CD4-positive, alpha-beta T cell treated with Interleukin-6 for 4 hours (primary cell): ENCODE data around the gene SLC35A3.
"Not testable (repeated sequence)": the region's sequence is repeated elsewhere in the genome, so short reads cannot be mapped to it uniquely, and the experiment has no call there.

Experiments used
- DNase-seq: peaks from one replicate; pipeline ENCODE4 v3.0.0-alpha.2; 2020; ENCODE audit warnings: mixed read lengths

The SLC35A3 gene

DNA sequence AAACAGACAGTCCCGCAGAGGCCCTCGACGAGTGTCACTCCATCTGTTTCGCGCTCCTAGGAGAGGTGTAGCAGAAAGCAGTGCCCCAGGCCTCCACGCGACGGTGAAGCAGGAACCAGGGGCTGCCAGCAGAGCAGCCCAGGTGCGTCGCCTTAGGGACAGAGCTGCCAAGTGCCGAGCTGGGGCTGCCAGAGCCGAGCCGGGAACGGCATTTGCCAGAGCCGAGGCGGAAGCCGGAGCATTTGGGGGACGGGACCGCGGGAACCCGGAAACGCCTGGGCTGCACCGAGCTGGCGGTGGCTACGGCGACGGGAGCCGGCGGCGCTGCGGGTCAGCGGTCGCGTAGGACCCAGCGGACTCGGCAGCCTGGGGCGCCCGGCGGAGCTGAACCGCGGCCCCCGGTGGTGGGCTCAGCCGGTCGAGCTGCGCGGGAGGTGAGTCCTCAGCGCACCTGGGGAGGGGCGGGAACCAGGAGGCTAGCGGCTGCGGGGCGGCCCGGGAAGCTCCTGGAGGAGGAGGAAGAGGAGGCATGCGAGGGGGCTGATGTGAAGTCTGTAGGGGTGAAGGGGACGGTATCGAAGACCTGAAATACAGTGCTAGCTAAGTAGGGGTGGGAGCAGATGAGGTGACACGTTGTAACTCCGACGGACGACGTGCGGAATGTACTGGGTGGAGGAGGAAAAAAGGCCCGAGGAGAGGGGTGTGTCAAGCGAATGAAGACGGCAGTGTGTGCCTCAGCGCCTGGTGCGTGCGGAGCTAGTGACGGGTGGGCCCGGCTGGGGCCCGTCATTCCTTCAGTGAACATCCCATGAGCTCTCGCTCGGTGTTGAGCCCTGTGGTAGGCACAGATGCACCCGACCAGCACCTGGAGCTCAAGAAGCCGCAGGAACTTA, at the start of gene SLC35A3:
SLC35A3 (plus strand) TSS at position 268 of the 893 bp plus-strand sequence. CDS start 23,559 bp downstream, outside the sequence.
- peak; percentile 80 for DNase-seq

DNA sequence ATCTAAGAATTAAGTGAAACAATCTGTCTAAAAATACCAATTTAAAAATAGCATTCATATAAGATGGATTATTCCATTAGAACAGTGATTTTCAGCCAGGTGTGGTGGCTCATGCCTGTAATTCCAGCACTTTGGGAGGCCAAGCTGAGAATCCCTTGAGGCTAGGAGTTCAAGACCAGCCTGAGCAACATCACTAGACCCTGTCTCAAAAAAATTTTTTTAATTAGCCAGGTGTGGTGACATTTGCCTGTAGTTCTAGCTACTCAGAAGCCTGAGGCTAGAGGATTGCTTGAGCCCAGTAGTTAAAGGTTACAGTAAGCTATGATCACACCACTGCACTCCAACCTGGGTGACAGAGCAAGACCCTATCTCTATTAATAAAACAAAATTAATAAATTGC, 35.0 kb upstream of the SLC35A3 start:
- no peak for DNase-seq

DNA sequence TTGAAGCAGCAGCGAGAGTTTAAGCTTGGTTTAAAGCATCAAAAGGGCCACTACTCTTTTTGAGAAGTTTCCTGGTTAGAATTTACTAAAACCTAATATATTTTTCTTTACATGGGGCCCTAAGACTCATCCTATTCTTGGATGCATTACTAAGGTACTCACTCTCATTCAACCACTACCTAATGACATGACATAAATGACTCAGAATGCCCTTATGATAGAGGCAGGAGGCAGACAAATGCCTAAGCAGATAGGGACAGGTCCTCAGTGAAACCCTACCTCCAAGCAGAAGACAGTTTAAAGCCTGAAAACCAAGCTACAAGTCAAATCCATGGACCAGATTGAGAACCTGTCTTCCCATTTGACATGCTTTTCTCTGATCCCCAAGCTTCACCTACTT, 34.3 kb upstream of the SLC35A3 start:
- DNase-seq = no peak

DNA sequence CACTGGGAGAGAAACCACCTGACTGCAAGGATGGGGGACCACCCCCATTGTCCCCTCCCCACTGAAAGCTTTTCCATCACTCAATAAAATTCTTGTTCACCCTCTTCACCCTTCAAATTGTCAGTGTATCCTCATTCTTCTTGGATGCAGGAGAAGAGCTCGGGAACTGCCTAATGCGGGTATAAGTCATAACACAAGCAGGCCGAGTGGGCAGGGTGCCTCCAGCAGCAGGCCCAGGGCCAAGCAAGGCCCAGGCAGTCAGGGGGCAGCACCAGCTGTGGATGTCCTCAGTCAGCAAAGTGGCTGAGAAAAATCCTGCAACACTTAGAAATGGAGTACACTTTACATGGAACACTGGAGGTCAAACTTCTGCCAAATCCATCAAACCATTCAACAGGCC, 33.7 kb upstream of the SLC35A3 start:
- no peak for DNase-seq

DNA sequence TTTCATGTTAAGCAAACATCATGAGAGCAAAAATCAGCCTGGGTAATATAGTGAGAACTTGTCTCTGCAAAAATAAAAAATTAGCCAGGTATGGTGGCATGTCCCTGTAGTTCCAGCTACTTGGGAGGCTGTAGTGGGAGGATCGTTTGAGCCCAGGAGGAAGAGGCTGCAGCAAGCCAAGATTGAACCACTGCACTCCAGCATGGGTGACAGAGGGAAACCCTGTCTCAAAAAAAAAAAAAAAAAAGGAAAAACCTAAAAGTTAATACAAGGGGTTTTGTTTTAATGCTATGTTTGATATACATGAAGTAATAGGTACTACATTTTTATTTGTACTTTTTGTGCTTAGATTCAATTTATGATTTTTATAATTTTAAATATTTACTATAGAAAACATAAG, 27.1 kb upstream of the SLC35A3 start:
- DNase-seq = no peak

DNA sequence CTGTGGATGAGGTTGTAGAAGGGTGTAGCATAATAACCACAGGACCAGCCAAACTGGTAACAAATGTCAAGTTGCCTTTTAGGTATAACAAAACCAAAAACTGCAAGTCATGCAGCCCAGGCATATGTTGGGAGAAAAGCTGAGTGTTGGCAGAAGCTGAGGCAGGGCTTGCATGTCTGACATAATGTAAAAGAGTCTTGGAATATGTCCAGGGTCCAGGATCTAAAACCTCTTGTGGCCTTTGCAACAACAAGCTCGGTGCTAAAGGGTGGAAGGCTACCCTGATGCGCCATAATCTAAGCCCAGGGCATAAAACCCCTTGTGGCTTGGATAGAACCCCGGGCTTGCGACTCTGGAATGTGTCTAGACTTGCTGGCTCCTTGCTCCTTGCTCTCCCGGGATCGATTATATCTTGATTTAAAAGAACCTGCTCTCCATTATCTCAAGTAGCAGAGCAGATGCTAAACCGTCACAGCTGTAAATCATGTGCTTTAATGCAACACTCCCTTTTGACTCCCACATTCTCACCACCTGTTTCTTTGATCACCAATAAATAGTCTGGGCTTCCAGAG, 26.5 kb upstream of the SLC35A3 start:
- DNase-seq = no peak

DNA sequence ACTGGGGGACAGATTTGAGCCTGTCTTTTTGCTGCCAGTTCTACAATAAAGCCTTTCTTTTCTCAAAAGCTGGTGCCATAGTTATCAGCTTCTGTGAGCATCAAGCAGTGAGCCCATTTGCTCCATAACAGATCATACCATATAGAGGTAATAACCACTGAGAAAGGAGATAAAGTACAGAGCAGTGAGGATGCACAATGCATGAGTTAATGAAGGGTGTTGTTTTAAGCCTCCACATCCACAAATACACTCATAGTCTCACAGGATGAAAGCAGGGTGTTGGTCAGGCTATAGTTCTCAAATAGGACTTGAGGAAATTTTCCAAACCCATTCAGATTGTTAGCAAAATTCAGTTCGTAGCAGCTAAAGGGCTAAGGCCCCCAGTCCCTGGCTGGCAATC, 25.6 kb upstream of the SLC35A3 start:
- no peak for DNase-seq

DNA sequence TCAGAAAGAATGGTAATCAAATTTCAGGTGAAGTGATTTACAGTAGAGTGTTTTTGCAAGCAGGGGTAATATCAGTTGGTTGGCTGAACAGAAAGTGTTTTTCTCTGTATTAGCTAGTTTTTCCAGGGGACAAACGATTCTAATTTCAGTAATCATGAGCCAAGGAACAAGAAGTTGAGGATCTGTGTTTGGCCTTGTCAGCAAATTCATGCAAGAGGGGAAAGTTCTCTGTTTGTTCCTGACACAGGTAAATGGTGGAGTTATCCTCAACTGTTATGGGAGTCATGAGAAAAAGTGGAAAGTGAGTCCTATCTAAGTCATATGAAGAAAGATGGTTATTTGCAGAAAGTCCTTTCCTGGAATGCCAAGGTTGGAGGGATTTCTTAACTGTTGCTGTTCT, 24.6 kb upstream of the SLC35A3 start:
- no peak for DNase-seq

DNA sequence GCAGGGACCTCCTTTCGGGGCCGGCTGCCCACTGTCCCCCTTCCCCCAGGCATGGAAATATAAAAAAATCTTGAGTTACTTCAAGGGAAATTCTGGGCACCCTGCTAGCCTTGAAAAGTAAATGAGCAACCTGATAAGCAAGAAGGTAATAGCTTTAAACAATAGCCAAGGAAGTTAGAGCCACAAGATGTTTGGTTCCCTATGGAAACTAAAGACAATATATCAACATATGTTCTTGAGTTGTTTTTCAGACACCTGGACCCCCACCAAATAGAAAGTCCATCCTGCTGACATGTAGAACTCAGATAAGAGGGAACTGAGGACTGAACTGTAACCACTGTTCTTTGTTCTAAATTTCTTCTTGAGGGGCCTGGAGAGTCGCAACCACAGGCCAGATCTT, 19.3 kb upstream of the SLC35A3 start:
- DNase-seq = no peak

DNA sequence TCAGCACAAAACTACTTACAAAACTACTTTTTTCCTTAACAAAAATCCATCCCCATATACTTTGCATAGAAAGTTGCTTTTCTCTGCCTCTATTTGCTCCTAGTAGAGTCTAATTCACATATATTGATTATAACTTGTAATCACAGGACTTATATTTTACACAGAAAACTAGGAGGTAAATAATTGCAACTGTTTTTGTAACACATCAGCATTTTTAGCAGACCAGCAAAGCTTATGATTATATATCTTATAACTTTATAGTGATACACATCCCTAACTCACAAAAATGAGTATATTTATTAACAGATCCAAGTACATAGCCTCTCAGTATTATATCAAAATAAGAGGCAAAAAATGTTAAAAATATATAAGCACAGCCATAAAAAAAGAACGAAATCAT, 17.3 kb upstream of the SLC35A3 start:
- no peak for DNase-seq

DNA sequence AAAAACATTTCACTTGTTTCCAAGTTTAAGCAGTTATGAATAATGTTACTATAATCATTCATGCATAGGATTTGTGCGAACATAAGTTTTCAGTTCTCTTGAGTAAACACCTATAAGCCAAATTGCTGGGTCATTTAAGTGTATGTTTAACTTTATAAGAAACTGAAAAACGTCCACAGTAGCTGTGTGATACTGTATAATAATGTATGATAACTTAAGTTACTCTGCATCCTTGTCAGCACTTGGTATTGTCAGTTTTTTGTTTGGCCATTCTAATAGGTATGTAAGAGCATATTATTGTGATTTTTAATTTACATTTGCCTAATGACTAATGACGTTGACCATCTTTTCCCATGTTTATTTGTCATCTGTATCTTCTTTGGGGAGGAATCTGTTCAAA, 14.4 kb upstream of the SLC35A3 start:
- no peak for DNase-seq

DNA sequence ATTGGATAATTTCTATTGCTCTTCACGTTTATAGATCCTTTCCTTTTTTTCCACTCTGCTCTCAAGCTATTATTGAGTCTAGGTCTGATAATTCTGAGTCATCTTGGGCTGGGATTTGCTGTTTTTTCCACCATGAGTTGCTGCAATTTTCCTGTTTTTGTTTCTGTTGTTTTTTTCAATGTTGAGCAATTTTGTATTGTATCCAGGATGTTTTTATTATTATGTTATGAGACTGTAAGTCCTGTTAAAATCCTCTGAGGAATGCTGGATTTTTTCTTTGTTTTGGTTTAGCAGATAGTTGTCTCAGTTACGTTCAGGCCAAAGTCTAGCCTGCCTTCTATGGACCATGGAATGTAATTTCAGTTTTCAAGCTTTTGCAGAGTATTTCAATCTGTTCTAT, 13.0 kb upstream of the SLC35A3 start:
- DNase-seq = no peak

DNA sequence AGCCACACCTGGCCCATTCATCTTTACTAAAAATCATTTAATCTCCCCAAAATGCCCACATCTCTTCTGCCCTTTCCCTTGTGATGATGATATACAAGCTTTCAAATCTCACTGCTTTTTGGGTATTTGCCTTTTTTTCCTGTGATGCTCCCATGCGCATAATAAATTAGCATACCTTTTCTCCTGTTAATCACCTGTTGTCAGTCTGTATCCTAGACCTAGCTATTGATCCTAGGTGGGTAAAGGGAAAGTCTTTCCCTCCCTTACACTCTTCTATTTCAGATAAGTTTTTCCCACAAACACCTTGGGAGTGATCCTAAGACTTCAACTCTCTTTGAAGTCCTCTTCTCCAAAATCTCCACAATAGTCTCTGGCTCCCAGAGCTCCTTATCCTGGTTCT, 12.0 kb upstream of the SLC35A3 start:
- no peak for DNase-seq

DNA sequence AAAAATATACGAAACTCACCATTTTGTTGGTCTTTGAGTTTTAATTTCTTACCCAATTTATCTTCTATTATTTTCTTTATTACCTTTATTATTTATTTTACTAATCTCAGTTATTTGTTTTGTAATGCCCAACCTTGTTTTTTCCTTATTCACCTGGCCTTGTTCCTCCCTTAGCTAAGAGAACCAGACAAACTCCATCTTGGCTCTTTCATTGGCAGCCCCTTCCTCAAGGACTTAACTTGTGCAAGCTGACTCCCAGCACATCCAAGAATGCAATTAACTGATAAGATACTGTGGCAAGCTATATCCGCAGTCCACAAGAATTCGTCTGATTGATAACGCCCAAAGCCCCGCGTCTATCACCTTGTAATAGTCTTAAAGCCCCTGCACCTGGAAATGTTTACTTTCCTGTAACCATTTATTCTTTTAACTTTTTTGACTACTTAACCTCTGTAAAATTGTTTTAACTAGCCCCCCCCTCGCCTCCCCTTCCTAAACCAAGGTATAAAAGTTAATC, 10.5 kb upstream of the SLC35A3 start:
- not testable (repeated sequence) for DNase-seq

DNA sequence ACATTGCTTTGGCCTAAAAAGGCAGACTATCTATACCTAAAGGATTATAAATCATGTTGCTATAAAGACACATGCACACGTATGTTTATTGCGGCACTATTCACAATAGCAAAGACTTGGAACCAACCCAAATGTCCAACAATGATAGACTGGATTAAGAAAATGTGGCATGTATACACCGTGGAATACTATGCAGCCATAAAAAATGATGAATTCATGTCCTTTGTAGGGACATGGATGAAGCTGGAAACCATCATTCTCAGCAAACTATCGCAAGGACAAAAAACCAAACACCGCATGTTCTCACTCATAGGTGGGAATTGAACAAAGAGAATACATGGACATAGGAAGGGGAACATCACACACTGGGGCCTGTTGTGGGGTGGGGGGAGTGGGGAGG, 9.5 kb upstream of the SLC35A3 start:
- not testable (repeated sequence) for DNase-seq

DNA sequence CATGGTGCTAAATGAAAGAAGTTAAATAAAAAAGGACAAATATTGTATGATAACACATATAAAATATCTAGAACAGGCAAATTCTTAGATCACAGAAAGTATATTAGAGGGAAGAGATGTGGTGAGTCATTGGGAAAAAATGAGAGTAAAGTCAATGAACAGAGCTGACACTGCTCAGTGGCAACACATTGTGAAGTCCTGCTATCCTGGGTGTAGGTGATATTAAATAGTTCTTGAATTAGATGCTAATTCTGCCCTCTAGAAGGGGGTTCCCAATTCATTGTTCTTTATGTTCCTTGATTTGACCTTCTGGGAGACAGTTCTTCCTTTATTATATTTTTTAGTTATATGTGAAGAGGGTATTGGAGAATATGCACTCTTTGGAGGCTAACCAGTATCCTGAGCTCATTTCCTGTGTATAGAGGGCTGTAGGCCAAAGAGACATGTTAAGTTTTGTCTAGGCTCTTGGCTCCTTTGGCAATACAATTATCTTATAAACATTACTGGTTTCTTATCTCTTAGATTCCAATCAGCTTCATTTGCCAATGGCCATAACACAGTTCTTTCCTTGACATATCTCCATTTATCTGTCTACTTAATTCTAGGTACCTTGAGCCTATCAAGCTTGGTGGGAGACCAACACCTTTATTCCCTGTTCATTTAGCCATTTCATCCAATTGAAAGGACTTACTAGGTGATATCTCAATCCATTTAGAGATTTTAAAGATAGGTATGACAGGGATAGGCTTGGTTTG, 6.6 kb upstream of the SLC35A3 start:
- DNase-seq = no peak

DNA sequence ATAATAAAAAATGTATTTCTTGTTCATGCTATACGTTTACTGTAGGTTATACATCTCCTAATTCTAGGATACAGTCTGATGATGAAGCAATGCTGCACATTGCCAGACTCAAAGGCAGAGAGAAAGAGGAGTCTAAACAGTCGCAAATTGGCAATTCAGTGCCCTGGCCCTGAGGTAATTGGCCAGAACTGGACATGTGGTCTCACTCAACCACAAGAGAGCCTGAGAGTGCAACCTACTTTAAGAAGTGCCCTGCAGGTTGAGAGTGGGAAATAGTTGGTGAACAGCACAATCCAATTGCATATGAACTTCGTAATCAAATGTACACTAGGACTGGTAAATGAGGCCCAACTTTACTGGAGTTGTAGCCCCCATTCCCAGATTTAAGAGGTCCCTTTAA, 5.0 kb upstream of the SLC35A3 start:
- no peak for DNase-seq

DNA sequence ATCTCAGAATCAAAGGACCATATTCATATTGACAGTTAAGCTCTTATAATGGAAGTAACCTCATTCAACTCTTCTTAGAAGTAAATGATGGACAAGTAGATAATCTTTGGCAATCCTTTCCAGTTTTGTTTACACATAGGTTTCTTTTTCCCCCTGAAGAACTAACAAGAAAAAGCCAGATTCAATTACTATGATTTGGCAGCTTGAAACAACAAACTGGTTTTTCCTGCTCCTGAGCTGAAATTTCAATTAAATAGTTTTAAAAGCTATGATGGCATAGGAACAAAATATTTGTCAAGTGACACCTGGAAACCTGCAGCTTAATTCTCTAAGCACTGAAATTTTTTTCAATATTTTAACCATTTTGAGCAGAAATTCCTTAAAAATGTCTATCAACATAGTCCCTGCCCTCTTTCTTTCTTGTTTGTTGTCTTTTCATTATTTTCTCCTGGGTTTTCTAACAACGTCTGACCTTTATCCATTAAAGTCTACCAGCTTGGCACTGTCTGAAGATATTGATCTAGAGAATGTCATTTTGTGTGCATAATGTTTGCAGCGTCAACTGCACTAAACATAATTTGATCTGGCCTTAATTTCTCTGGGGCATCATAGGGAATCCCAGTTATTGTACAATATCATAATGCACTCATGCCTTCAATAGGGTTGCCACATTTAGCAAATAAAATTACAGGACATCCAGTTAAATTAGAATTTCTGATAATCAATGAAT, 4.0 kb upstream of the SLC35A3 start:
- DNase-seq = no peak

DNA sequence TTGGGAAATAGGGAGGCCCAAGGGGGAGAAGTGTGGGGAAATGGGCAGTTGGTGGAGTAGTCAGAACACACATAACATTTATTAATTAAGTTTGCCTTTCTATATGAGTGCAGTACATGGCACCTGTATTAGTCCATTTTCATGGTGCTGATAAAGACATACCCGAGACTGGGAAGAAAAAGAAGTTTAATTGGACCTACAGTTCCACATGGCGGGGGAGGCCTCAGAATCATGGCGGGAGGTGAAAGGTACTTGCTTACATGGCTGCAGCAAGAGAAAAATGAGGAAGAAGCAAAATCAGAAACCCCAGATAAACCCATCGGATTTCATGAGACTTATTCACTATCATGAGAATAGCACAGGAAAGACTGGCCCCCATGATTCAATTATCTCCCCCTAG, 1.6 kb upstream of the SLC35A3 start:
- DNase-seq = no peak

DNA sequence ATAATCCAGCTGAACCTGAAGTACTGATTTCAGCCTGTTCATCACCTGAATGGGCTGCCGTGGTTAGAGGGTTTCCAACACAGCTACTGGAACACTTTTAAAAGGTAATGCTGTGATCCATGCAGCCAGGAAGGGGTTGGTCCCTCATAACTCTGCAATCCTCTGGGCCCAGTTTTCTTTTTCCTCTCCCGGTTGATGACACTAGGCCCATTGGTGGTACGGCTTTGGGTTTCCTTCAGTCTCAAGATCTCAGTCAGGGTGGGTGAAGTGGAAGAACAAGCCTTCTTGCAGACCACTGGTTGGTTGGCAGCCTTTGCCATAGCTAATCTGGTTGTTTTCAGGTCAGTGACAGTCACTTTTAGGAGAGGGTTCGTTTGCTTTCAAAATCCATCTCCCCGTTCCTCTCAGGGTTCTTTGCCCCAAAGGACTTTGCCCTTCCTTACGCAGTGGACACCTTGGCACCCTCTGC, 502 bp upstream of the SLC35A3 start:
- DNase-seq = no peak

DNA sequence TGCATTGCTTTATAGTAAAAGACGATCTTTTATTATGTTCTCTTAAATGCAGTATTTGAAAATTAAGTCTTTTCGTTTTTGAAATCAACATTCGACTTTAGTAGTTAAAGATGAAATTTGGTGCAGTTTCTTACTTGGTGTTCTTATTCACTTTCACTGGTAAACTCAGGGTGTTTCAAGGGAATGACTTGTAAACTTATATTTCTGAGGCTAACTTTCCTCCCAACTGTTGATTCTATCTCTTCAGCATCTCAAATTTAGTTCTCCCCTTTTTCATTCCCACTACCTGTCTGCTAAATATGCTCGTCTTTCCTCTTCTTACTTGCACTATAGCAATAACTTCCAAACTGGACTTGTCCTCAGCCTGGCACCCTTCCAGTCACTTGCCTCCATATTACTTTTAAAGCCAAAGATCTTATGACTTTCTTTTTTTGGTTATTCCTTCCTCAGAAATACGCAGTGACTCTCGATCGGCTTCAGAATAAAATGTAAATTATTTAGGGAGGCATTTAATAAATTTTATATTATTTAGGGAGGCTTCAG, 988 bp downstream of the SLC35A3 start:
- no peak for DNase-seq

DNA sequence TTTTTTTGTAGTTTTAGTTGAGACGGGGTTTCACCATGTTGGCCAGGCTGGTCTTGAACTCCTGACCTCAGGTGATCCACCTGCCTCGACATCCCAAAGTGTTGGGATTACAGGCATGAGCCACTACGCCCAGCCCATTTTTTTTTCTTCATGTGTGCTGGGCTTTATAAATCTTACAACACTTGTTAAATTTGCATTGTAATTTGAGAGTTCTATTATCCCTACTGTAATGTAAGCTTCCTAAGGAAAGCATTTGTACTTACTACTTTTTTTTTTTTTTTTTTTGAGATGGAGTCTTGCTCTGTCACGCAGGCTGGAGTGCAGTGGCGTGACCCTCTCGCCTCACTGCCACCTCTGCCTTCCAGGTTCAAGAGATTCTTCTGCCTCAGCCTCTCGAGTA, 2.3 kb downstream of the SLC35A3 start:
- DNase-seq = not testable (repeated sequence)
